ENCODE results near the gene ARID1B.

Gene ARID1B

GRCh38 chr6:157063176-157063905 lies 286.2 kb downstream of the ARID1B start:
- DNase-seq, result no peak

DNA sequence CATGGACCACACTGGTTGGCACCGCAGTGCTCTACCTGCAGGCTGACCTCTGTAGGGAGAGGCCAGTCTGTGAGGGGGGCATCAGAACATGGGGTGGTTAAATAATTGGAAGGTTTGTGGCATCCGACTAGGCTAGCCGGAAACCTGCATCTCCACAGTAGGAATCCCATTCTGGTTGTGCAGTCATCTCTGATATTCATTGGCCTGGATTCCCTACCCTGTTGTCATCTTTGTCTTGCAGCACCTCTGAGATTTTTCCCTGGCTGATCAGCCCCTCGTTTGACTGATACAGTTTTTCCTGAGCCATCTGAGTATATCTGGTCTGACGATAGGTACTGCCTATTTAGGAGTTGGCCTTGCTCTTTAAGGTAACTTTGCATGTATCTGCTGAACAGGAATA lies 286.7 kb downstream of the ARID1B start:
- no peak for DNase-seq

DNA sequence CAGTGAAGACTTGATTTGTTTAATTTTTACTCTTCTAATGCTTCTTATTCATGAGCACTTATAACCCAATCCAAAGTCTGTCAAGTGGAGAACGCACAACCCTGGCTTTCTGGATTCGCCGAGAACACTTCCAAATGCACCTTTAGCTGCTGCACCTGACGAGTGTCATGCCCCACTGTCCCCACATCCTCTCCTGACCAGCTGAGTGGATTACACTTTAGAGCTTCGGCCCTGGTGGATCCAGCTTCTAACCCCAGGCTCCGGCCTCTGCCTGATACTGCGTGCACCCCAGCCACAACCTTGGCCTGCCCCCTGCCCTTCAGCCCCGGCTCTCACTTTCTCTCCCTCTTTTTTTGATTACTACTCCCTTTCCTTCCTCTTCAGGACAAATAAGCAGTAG lies 287.3 kb downstream of the ARID1B start:
- DNase-seq, result no peak

DNA sequence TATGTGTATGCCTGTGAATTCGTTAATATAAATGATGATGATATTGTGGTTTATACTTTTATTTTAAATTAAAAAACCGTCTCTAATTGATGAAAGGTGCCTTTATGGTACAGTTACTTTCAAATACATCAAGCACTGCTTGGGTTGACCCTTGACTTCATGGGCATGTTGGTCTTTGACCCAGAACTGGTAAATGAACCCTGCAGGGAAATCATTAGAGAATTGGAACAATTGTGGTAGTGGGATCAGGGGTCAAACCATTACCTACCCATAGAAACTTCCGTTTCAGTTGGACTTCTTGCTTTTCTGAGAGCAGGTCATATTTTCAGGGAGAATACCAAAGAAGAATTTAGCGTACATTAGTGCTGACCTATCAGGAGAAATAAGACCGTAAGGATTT lies 288.2 kb downstream of the ARID1B start:
- DNase-seq, result no peak

DNA sequence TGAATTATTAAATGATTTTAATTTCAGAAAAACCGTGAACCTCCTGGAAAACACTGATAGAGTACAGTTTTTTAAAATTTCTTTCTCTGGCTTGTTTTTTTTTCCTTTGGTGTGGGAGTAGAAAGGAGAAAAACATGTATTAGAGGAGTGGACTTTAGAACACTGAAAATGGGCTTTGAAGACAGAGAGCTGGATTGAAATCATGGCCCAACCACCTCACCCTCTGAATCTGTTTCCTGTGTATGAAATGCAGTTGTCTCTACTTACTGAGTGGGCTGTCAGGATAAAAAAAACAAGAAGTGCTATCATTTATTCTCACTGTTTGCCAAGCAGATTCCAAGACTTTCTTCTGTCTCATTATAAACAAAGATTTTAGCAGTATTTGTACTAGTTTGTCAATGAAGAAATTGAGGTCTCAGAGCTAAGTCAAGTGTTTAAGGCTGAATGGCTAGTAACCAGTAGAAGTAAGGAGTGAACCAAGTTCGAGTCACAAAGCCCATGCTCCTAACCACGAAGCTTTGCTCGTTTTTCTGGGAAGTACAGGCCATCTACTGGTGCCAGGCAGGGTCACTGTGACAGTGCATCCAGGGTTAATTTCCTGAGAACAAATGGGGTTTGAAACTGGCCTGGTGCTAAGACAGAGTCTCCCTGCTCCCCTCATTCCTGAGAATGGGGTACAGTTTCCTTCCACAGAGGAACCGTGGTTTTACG lies 289.8 kb downstream of the ARID1B start:
- no peak for DNase-seq

DNA sequence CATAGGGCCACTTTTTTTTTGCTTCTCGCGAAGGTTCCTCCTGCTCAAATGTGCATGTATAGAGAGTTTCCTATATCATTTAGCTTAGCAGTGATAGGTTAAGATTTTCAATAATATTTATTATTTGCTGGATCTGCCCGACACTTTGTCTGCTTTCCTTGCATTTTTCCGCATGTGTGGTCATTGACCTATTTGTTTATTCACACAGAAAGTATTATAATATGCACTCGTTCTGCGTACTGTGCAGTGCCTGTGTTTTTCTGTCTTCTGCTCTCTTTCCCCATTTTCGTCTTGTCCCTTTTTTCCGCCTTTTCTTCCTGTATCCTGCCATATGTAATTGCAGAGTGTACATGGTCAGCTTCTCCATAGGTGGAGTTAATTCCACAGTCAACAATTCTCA lies 290.3 kb downstream of the ARID1B start:
- no peak for DNase-seq

DNA sequence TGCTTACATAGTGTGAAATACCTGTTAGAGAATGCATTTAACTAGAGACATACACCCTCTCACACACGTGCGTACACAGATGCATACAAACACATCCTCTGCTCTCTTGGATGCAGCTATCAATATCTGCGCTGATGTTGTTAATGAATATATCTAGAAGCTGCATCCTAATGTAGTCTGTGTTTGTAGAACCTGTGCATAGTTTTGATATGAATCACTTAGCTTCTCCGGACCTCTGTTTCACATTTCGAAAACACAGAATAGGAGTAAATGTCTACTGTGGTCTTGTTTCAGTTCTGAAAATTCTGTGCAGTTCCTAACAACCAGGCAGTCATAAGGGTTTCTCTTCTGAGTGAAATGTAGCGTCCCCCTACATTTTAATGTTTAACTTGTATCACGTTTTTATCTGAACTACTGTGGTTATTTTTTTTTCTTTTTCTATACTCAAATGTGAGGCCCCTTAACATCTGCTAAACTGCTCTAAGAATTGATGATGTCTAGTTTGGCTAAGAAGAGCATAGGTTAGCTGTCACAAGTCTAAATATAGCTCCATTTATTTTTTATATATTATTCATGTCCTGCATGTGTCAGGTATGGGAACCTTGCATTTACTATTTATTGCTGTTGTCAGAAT lies 291.6 kb downstream of the ARID1B start:
- no peak for DNase-seq

DNA sequence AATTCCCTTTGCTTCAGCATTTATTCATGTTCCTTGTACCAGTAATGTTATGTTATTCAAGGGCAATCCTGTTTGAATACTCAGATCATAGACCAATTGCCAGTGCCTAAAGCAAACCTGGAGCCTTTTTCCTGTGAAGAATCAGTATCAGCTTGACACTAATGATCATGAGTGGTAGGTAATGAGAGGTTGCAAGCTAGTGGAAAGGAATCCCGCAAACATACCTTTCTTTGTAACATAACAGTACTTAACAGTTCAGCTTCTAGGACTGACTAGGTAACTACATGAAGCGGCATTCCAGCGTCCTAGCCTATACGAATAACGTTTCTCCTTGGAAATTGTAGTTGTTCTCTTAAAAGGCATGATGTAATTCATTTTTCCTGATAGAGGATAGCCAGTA lies 292.4 kb downstream of the ARID1B start:
- DNase-seq, result no peak

DNA sequence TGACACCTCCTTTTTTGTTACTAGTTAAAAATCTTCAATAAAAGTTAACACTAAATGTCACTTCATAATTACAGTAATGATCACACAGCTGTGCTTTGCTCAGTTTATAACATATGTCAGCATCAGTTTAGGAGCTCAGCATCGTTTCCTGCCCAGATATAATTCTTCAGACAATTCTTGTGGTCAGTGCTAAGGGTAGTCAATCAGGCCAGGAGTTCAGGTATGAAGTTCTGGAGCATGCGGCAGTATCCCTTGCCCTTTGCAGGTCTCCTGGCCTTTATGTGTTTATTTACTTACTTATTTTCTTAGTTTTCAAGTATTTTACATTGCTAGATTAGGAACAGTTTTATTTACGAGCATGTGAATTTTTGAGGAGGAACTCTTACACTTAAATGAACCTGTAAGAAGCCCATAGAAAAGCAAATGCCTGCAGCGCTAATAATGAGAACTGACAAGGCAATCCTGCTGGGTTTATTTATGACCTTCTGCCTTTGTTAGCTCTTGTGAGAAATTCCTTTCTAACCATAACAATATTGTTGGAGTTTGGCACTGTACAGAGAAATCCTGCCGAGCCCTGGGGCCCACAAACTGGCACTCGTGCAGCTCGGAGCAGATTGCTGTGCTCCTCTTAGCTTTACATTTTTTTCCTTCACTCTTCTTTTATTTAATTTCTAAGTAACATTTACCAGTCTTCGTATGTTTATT lies 293.4 kb downstream of the ARID1B start:
- no peak for DNase-seq

GRCh38 chr6:157072128-157072527 lies 294.9 kb downstream of the ARID1B start:
- DNase-seq, result no peak

GRCh38 chr6:157073596-157073995 lies 296.4 kb downstream of the ARID1B start:
- DNase-seq, result no peak

DNA sequence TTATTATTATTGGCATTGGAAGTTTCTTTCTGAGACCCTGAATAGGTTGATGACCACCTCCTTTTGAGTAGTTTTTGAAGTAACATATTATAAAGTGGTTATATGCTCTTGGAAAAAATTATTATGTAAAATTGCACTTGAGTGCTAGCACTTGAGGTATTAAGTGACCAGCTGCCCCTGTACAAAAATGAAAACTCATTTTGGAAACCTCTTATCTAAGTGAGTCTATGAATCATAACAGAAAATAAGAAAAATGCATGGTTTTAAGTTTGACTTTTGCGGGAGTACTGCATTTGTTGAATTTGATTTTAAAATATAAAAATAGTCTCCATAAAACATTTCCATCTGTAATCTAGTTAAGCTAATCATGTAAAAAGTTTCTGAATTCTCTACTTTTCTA lies 297.8 kb downstream of the ARID1B start:
- no peak for DNase-seq

DNA sequence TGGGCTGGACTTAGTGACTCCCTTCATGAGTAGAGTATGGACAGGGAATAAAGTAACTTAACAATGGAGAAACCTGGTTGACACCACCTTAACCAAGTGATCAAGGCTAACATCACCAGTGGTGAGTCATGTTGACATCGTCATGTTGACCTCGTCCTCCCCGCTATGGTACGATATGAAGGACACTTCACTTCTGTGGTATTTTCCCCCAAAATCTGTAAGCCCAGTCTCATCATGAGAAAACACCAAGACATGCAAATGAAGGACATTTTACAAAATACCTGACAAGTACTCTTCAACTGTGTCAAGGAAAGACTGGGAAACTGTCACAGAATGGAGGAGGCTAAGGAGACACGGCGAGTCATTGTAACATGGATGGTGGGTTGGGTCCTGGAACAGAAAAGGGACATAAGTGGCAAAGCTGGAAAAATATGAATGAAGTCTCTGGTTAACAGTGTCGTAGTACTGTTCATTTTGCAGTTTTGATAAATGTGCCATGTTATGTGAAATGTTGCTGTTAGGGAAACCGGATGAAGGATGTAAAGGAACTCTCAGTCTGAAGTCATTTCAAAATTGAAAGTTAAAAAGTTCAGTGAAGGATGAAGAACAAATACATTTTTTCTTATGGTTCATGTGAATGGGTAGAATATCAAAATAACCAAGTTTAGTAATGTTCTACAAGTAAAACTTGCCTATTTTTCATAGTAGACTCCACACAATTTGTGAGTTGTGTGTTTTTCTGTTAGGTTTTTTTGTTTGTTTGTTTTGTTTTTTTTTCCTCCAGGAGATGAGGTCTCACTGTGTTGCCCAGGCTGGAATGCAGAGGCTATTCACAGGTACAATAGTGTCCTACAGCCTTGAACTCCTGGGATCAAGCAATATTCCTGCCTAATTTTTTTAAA lies 298.6 kb downstream of the ARID1B start:
- DNase-seq, result no peak

- no peak for DNase-seq
Measured at GRCh38 chr6:157076451-157076822, 299.3 kb downstream of the ARID1B start.

GRCh38 chr6:157077251-157077650 lies 300.1 kb downstream of the ARID1B start:
- DNase-seq, result no peak

GRCh38 chr6:157078326-157078725 lies 301.1 kb downstream of the ARID1B start:
- DNase-seq, result no peak

GRCh38 chr6:157079277-157079676 lies 302.1 kb downstream of the ARID1B start:
- DNase-seq, result no peak

DNA sequence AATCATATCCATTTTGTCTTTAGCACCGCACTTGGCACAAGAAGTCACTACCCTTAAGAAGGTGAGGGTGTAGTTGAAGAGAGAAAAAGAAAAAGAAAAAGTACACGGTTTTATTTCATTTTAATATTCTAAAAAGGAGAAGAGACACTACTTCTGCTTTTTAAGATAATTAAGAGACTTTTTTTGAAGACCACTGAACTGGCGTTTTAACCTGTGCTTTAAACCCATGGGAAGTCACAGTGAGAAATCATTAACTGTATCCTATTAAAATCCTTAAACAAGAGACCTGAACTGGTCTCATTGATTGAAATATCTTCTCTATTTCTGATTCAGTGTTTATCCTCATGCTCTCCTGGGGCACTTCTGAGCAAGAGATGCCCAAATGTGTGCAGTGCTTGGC lies 302.6 kb downstream of the ARID1B start:
- DNase-seq, result no peak

DNA sequence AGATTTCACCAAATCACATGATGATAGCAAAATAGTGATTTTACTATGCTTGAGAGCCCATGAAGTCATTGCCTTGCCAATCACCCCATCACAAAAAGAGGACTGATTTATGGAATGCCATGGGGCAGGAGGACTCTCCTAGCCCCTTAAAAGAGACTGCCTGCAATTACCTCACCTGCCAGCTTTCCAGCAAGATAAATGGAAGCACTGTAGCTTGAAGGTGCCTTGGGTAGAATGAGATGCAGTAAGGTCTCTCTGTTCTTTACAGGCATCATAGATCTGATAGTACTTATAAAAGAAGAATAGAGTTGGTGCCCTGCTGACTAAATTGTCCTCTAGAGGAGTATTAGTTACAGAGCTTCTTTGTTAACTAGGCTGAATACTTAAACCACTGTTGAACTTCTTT lies 303.8 kb downstream of the ARID1B start:
- DNase-seq, result no peak

GRCh38 chr6:157083343-157083742 lies 306.2 kb downstream of the ARID1B start:
- no peak for DNase-seq

DNA sequence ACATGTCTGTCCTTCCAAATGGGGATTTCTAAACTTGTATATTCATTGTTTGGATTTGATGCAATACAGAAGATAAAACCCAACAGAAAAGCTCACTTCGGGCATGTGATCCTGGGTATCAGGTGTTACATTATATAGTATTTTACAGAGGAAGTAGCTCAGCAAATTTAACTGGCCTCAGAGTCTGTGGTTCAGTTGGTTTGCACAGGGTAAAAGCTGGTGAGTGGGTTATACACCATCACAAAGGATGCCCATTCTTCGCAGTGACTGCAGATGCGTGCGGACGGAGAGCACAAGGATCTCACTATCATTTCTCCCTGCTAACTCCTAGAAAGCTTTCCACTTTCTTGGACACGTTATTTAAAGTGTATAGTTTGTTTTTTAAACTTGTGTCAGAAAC lies 309.5 kb downstream of the ARID1B start:
- no peak for DNase-seq

DNA sequence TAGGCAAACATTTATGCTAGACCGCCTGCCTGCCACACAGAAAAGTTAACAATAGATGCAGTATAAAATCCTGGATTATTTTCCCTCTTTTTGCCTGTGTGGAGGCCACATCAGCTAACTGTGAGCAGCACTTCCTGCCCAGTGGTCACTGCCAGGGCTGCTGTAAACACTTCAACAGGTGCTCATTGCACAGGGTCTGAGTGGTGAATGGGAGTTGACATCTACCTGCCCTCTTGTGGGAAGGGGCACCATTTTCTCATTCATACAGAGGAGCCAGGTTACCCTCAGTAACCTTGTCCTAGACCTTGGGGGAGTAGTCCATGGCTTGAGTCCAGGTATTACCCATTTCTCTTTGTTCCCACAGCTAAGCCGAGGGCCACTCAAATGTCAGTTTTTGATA lies 310.8 kb downstream of the ARID1B start:
- DNase-seq, result no peak

- DNase-seq, result no peak
Measured at GRCh38 chr6:157088841-157089240, 311.7 kb downstream of the ARID1B start.

Measured in CD4-positive, alpha-beta T cell treated with Interleukin-15 for 1 hour (primary cell).